Upper lobe of right lung (tissue), 1 donor: ENCODE measurements around the gene PXDC1. TPM values are rescaled to one million over a fixed set of nuclear protein-coding genes. Genes with fewer than 3 reads are reported as not detected.
A peak's percentile ranks its signal among the peaks of the same experiment; 100 is the strongest.

ENCODE experiments used
- ATAC-seq: fragments of 200-7000 bp; cut with Tn5 transposase; one replicate; pipeline ENCODE4 v1.9.1; 2020; ENCODE audit warnings: mild to moderate bottlenecking, moderate library complexity
- DNase-seq: peaks from one replicate; pipeline ENCODE4 v3.0.0-alpha.2; 2020
- H3K27ac ChIP-seq: fragments of 200-600 bp; one replicate; pipeline ENCODE4 v1.8.0; 2022
- H3K27me3 ChIP-seq: fragments of 200-600 bp; one replicate; pipeline ENCODE4 v1.8.0; 2022; ENCODE audit warnings: mild to moderate bottlenecking
- H3K36me3 ChIP-seq: fragments of 200-600 bp; one replicate; pipeline ENCODE4 v1.8.0; 2022
- H3K4me1 ChIP-seq: fragments of 200-600 bp; one replicate; pipeline ENCODE4 v1.8.0; 2022
- H3K4me3 ChIP-seq: fragments of 200-600 bp; one replicate; pipeline ENCODE4 v1.8.0; 2022; ENCODE audit warnings: mild to moderate bottlenecking
- H3K9me3 ChIP-seq: fragments of 200-600 bp; one replicate; pipeline ENCODE4 v1.8.0; 2022
- intact Hi-C: fragments of 100-400 bp; cut with DNase I; formaldehyde crosslinking; loops from one replicate; pipeline ENCODE4 v1.11.0; 2022
- total RNA-seq: library from RNA; stranded (reverse); fragmentation: NEBNext Ultra II Directional; extraction: Animal tissue kit (Norgen Biotek cat#: 25700); gene quantifications from one replicate; pipeline ENCODE4 v1.2.1, GENCODE V29; 2021
- TF ChIP-seq, protein P1 (sequence below): fragments of 200-600 bp; IDR thresholded peaks from one replicate; pipeline ENCODE4 v1.8.0; 2022; ENCODE audit warnings: antibody characterized with exemption
- donor health status: DM: no; HTN: yes; CAD: no; lungs with severe emphysema.

The PXDC1 gene
- total RNA-seq, 1 donor from 2014 or later = 70.8 TPM

- Histone ChIP-seq H3K4me1 (peaks cover 65% of the 10 kb centered on the region), H3K9me3 (no peaks in the 10 kb centered on the region), H3K36me3 (no peaks in the 10 kb centered on the region), H3K4me3 (no peak overlapping the region), H3K27me3 (no peaks in the 10 kb centered on the region), H3K27ac (peak overlapping the region; percentile 24)
- no peak for DNase-seq
- TF ChIP-seq, protein P1, sequence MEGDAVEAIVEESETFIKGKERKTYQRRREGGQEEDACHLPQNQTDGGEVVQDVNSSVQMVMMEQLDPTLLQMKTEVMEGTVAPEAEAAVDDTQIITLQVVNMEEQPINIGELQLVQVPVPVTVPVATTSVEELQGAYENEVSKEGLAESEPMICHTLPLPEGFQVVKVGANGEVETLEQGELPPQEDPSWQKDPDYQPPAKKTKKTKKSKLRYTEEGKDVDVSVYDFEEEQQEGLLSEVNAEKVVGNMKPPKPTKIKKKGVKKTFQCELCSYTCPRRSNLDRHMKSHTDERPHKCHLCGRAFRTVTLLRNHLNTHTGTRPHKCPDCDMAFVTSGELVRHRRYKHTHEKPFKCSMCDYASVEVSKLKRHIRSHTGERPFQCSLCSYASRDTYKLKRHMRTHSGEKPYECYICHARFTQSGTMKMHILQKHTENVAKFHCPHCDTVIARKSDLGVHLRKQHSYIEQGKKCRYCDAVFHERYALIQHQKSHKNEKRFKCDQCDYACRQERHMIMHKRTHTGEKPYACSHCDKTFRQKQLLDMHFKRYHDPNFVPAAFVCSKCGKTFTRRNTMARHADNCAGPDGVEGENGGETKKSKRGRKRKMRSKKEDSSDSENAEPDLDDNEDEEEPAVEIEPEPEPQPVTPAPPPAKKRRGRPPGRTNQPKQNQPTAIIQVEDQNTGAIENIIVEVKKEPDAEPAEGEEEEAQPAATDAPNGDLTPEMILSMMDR = no peak
- intact Hi-C loops = loop anchor here (10.0 kb wide), 3 partner anchors 100 to 240 kb away; partner anchors contain the start of gene FAM50B
- ATAC-seq = no peak
Observed at GRCh38 chr6:3744901-3745470, 6.5 kb downstream of the PXDC1 start.

GRCh38 chr6:3744211-3744900 is 7.2 kb downstream of the PXDC1 start:
- ATAC-seq = no peak
- no peak overlapping the region for H3K4me3 ChIP-seq
- no peaks in the 10 kb centered on the region for H3K9me3 ChIP-seq
- no peaks in the 10 kb centered on the region for H3K27me3 ChIP-seq
- H3K27ac ChIP-seq = no peak overlapping the region
- H3K36me3 ChIP-seq = no peaks in the 10 kb centered on the region
- peaks cover 65% of the 10 kb centered on the region for H3K4me1 ChIP-seq
- no peak for DNase-seq
- intact Hi-C loops = loop anchor here (10.0 kb wide), 3 partner anchors 100 to 240 kb away; partner anchors contain the start of gene FAM50B
- TF ChIP-seq, protein P1 = no peak

DNA sequence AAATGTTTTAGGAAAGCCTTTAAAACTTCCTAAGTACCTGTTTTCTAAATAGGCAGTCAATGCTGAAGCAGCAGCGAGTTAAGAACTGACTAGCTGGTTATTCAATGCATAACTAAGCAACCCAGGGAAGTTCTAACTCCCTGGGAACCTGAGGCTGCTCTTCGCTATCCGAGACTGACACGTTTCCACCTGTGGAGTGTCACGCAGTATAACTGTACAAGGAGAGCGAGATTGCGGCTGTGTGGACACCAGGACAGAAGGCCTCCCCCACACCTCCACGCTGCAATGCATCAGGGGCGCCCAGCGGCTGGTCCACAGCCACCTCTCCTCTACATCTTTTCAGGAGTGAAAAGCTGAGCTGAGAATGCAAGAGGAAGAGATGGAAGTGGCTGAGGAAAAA is 8.0 kb downstream of the PXDC1 start:
- TF ChIP-seq, protein P1 = no peak
- intact Hi-C loops = loop anchor here (10.0 kb wide), 3 partner anchors 101 to 241 kb away; partner anchors contain the start of gene FAM50B
- H3K9me3 ChIP-seq = no peaks in the 10 kb centered on the region
- no peaks in the 10 kb centered on the region for H3K36me3 ChIP-seq
- H3K27me3 ChIP-seq = no peaks in the 10 kb centered on the region
- H3K27ac ChIP-seq = peak overlapping the region; percentile 31
- no peak overlapping the region for H3K4me3 ChIP-seq
- peaks cover 64% of the 10 kb centered on the region for H3K4me1 ChIP-seq
- DNase-seq (no peak), ATAC-seq (no peak)

DNA sequence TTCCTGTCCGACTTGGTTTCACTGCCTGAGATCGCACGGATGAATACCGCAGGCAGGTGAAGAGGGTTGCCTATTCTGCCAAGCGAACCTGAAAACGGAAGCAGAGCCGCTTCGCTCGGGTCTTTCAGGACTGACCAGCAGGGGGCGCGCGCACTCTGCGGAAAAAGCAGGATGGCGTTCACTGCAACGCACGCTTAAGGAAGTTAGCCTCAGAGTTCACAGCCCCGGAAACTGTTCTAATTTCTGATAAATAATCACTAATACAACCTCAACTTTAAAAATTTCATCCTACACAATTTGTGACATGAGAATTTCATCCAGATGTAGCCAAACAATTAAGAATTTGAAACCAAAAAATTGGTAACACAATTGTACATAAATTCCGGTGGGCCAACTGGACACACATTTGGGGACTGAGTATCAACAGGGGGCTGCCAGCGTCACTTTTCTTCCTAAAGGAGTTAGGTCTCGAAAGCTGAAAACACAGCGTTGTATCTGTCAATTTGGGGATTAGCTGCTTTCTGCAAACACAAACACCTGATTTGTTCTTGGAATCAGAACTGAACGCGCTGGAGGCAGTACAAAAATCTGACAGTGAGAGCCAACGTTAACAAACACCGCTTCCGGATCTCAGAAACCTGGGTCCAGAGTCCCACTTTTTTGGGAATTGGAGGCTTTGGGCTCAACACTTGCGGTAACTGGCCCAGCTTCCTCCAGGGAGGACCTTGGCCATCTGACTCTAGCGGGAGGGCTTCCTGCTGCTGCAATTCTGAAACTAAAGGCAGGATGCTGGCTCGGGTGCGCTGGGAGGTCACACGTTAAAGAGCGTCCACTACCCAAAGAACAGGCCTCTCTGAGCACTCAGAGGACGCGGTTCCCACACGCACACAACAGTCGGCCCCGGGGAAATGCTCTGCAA is 8.8 kb downstream of the PXDC1 start:
- ATAC-seq = peak; percentile 90
- peak overlapping the region; percentile 11 for H3K4me3 ChIP-seq
- no peaks in the 10 kb centered on the region for H3K27me3 ChIP-seq
- H3K27ac ChIP-seq = peak overlapping the region; percentile 49
- H3K36me3 ChIP-seq = peaks cover 6% of the 10 kb centered on the region
- DNase-seq = peak; percentile 93
- intact Hi-C loops = loop anchor here (10.0 kb wide), 3 partner anchors 102 to 242 kb away; partner anchors contain the start of gene FAM50B
- TF ChIP-seq, protein P1 = peak; percentile 95
- H3K9me3 ChIP-seq = no peaks in the 10 kb centered on the region
- peaks cover 58% of the 10 kb centered on the region for H3K4me1 ChIP-seq

DNA sequence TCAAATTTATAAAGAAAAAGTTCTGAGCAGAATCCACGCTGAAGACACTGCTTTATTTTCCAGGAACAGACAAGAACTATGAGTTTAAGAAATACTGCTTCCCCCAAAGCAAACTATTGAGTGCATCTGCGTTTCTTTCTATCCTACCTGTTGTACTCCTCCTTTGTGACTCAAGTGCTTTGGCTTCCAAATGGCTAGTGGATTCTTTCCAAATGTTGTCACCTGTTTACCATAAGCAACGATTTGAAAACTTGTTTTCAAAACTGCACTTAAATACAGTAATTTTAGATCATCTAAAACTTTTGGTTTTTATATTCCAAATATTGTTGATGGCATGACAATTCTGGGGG is 9.5 kb downstream of the PXDC1 start:
- TF ChIP-seq, protein P1 = no peak
- Histone ChIP-seq H3K9me3 (no peaks in the 10 kb centered on the region), H3K36me3 (peaks cover 12% of the 10 kb centered on the region), H3K27me3 (no peaks in the 10 kb centered on the region), H3K4me3 (no peak overlapping the region), H3K27ac (peak overlapping the region; percentile 5), H3K4me1 (peaks cover 51% of the 10 kb centered on the region)
- intact Hi-C loops = loop anchor here (10.0 kb wide), 3 partner anchors 103 to 243 kb away; partner anchors contain the start of gene FAM50B
- DNase-seq = no peak
- ATAC-seq = no peak
